COLO668 (cell line): ENCODE measurements around the gene MTMR11.

Experiments
- DNase-seq: peaks from one replicate; lab custom pipeline; 2025; ENCODE audit not compliant: unreplicated experiment; lab: John Stamatoyannopoulos, UW

The MTMR11 gene

DNA sequence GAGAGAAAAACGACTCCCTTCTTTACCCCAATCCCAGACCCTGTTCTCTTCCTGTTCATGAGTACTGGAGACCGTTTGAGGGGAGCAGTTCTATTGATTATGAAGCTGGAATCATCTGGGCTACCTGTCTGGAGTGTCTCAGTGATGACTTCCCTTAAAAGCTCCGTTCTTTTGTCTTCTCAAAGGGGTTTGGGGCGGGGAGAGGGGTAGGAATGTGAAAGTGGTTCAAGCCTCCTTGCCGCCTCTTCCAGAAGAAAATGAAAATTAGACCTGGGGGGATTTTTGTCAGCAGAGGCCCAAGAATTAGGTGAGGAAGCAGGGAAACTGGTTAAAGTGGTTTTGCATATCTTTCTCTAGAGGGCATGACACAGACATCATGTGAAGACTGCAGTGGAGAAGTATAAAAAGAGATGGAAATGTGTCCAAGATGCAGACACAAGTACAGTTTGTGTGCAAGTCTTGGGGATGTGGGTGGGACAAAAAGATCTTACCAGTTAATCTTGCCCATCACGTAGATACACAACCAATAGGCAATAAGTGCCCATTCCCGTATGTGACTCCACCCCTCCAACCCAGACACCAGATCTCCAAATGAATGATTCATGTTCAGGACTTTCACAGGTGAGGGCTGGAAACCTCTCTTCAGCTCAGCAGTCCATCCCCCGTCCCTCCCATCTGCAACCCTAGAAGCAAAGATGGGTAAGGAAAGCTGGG, 470 bp upstream of the MTMR11 start:
- DNase-seq = peak; percentile 41

GRCh38 chr1:149934356-149934755, 2.3 kb downstream of the MTMR11 start:
- no peak for DNase-seq

DNA sequence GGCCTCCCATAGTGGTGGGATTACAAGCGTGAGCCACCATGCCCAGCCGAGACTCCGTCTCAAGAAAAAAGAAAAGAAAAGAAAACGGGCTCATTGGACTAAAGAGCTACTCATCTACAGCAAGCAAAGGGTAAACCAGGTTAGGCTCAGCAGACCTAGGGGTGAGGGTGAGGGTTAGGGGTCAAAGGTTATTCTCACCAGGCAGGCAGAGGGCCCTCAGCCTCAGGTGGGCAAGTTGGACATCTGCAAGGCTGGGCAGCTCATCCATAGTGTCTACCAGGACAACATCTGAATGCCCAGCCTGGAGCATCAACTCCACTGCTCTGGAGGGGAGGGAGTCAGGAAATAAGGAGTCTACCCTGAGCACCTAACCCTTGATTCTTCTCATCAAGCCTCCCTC, 3.5 kb downstream of the MTMR11 start:
- DNase-seq = no peak

- DNase-seq = no peak
Observed at GRCh38 chr1:149932474-149932873, 4.2 kb downstream of the MTMR11 start.

GRCh38 chr1:149931212-149931790, 5.4 kb downstream of the MTMR11 start:
- no peak for DNase-seq

DNA sequence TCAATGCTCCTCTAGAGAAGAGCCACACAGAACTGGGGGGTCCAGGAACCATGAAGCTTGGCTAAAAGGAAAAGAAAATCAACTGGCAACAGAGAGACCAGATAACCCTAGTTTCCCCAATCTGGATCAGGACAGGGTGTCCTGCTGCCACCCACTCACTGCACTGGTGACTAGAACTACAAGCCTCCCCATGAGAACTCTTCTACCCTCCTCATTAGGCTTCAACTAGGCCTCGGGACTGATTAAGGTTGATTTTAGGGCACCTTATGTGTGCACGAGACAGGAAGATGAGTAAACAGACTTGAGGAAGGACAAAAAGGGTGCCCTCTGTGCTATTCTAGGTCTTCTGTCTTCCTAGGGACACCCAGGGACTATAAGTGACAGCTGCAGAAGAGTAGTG, 6.8 kb downstream of the MTMR11 start:
- DNase-seq = no peak

DNA sequence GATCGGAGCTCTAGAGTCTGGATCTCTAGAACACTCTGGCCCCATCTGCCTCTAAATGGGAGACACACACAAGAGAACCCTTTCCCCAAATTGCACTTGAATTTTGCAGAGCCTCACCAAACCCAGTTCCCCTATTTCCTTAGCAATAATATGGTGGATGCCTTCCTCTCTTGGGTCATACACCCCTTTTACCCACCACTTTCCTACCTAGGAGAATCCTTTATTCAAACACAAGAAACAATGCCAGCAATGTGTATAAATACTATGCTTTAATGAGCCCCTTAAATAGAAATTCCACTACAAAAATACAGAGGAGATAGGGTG, 8.3 kb downstream of the MTMR11 start:
- no peak for DNase-seq

- peak; percentile 98 for DNase-seq
Observed at GRCh38 chr1:149927563-149928400, 8.9 kb downstream of the MTMR11 start, which contains the start of gene SF3B4. Gene SF3B4 (minus strand): TSS chr1:149927803. CDS start chr1:149927759, 44 bp downstream.

DNA sequence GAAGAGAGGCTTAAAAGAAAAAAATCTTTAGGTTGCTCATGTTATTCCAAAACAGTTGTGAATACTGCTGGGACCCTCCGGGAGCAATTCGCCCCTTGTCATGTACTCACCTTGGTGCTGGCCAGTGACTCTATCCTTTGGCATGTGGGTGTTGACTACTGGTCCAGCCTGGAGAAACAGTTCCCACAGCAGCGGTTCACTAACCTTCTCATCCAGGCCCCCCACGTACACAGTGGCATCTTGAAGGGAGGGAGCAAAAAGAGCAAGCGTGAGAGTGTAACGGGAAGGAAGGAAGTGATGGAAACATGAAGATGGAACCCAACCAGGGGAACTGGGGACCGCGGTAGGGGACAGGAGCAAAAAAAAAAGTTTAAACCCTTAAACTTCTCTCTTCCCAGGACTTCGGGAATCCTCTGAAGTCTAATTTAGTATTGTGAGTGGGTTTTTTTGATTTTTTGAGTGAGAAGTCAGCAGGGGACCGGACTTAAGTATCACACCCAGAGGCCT, 9.6 kb downstream of the MTMR11 start:
- no peak for DNase-seq

DNA sequence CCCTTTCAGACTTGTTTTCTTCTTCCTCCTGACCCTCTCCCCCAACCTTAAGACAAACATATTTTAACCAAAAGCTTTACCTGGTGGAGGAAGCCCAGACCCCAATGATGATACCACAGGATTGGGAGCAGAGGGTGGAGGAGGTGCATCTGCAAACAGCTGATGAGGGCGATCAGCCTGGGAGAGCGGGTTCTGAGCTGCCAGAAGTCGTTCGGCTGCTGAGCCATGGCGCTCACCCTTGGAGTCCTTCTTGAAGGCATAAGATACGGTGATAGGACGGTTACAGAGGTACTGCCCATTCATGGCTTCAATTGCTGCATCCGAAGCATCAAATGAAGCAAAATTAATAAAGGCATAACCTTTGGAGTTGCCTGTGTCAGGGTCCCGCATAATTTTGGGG, 10.4 kb downstream of the MTMR11 start:
- no peak for DNase-seq

GRCh38 chr1:149925751-149926150, 10.9 kb downstream of the MTMR11 start:
- DNase-seq = no peak

GRCh38 chr1:149925345-149925744, 11.3 kb downstream of the MTMR11 start:
- DNase-seq = no peak

DNA sequence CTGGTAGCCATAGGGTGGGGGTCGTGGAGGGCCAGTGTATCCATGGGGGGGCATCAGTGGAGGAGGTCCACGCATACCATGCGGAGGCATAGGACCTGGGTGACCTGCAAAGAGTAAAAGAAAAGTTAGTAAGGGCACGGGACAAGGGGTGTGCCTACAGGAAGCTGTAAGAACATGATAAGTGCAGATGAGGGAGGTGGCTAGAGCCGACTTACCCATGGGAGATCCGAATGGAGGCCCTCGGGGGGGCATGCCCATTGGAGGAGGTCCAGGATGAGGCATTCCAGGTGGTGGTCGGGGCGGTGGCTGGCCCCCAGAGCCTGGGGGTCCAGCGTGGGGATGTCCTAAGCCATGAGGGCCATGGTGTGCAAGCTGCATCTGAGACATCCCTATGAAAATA, 13.1 kb downstream of the MTMR11 start:
- no peak for DNase-seq

GRCh38 chr1:149917571-149918144, 19.0 kb downstream of the MTMR11 start, which contains the start of gene SV2A:
Gene SV2A (minus strand): TSS chr1:149917844. CDS start chr1:149913840, 4,004 bp downstream.
- peak; percentile 61 for DNase-seq

DNA sequence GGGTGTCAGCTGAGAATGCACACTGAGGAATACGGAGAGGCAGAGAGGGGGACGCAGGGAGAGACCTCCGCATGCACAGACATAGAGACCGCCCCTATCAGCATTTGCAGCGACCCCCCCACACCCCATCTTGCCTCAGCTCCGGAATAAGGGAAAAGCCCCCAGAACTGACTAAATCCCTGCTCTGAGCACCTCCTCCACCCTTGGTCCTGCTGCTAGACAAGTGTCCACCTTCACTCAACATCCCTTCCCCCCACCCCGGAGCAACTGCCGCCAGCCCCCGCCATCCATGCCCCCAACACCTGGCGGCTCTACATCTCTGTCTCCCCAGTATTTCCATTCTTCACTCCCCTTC, 19.8 kb downstream of the MTMR11 start:
- no peak for DNase-seq

DNA sequence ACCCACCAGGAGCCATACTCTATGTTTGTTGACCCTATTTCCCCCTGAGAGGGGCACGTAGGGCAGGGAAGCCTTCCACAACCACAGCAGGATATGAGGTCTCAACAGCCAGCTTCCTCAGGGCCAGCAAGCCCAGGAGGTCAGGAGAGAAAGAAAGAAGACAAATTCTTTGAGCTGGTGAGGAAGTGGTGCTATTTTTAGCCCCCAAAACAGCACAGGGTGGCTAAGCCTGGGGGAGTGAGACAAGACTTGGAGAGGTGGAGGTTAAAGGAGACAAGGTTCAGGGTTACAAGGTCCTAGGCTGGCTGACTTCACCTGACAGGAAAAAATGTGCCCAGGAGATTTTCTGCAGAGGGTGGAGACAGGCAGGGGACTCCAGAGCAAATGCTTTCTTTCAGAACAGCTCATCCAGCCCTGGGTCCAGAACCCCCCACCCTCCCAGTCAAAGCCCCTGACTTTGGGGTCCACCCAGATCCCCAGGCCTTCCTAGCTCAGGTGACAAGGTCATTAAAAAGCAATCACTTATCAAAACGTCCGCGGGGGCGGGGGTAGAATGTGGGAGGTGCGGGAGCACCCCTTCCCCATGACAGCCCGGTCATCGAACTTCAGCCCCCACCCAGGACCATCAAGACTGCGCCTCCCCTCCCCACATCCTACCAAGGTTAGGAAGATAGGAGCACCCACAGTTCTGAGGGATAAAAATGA, 20.3 kb downstream of the MTMR11 start:
- DNase-seq = no peak

GRCh38 chr1:149915429-149916192, 21.1 kb downstream of the MTMR11 start:
- DNase-seq = no peak

DNA sequence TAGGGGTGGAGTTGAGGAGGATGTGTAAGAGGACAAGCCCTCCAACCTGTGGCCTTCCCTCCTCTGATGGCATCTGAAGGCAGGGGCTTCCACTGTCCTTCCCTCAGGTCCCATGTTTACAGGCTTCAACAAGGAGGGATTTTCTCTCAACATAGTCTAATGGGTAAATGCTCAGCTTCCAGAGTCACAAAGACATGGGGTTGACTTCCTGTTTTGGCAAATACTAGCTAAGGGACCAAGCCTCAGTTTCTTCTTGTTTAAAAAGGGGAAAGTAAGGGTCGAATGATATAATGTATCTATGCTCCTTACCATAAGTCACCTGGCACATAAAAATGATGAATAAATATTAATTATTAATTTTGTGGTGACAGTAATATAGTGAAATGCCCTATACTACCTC, 22.1 kb downstream of the MTMR11 start:
- no peak for DNase-seq

DNA sequence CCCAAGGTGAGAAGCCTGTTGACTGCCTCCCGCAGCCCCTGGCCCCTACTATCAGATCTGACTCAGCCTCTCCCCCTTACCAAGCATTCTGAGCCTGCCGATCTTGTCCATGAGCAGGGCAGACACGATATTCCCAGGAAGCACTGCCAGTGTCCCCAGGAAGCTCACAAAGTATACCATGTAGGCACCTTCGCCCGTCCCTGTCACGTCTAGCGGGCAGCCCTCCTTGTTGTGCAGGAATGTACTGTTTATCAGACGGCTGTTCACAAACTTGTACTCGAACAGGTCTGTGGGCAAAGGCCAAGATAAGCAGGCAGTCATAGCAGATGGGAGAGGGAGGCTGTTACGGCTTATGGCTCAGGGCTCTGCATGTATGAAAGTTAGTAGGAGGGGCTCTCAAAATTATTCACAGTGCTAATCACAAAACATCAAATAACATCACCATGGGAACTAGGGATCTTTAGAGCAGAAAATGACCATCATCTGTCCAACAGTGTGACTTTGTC, 30.1 kb downstream of the MTMR11 start:
- DNase-seq = no peak
